ENCODE data around the gene TRIM7. TPM values are rescaled to one million over a fixed set of nuclear protein-coding genes. Genes with fewer than 3 reads are reported as not detected.

TRIM7 gene
- total and polyA plus RNA-seq, 9 of the 15 experiments (the other 6 are each of a cell fraction or from before 2014, with no cell fraction given), result 2.6 to 14.9 (median 8.9) TPM

GRCh38 chr5:181221105-181221791 is 16.3 kb upstream of the TRIM7 start (continued):
- peak; percentile 45 for TF ChIP-seq MGA (IDR thresholded peaks at IDR 0.05)
- TF ChIP-seq POLR2AphosphoS5 (IDR thresholded peaks at IDR 0.05; ENCODE audit: control insufficient read depth, insufficient read depth, low read depth, low read length), result 0 out of 2 replicates have a peak, but pooled peaks have one; percentile 4
- 0 out of 2 replicates have a peak, but pooled peaks have one; percentile 3 for TF ChIP-seq JUND (IDR thresholded peaks at IDR 0.05; ENCODE audit: borderline replicate concordance, low read depth, low read length)
- TF ChIP-seq JUND (tag; IDR thresholded peaks at IDR 0.05; ENCODE audit: borderline replicate concordance, low read depth, low read length), result no peak
- peak; percentile 76; the same call in 1 of the 2 replicates for TF ChIP-seq FOXP4 (CRISPR knock-in tag; IDR thresholded peaks at IDR 0.05; ENCODE audit: borderline replicate concordance)
- 0 out of 2 replicates have a peak, but pooled peaks have one; percentile 16 for TF ChIP-seq ELF1 (tag; IDR thresholded peaks at IDR 0.05)
- peak; percentile 95 for TF ChIP-seq ZKSCAN1 (IDR thresholded peaks at IDR 0.05; ENCODE audit: low read depth, low read length)
- peak in 1 of 2 experiments; percentile 14; a peak in 1 of 4 replicates for TF ChIP-seq BCLAF1 (IDR thresholded peaks at IDR 0.05; ENCODE audit: borderline replicate concordance in 1 of 2, control insufficient read depth in 1 of 2, low read depth in 2 of 2, low read length in 1 of 2)
- TF ChIP-seq CBFA2T3 (IDR thresholded peaks at IDR 0.05), result no peak
- peak; percentile 38 for TF ChIP-seq ZNF316 (IDR thresholded peaks at IDR 0.05)
